HG03521 (cell line): ENCODE results near the gene TIAM1.
"Not testable (repeated sequence)": the region's sequence is repeated elsewhere in the genome, so short reads cannot be mapped to it uniquely, and the experiment has no call there.

Experiments
- ATAC-seq: cut with Tn5 transposase; IDR thresholded peaks from one replicate; pipeline ENCODE4 v1.9.1; 2021; ENCODE audit warnings: mild to moderate bottlenecking, moderate library complexity; ENCODE audit not compliant: unreplicated experiment

TIAM1 gene

GRCh38 chr21:31260790-31261189 is 83.3 kb downstream of the TIAM1 start:
- no peak for ATAC-seq

- no peak for ATAC-seq
Observed at GRCh38 chr21:31258073-31258472, 86.0 kb downstream of the TIAM1 start.

- no peak for ATAC-seq
Observed at GRCh38 chr21:31257265-31257664, 86.8 kb downstream of the TIAM1 start.

GRCh38 chr21:31255896-31256295 is 88.2 kb downstream of the TIAM1 start:
- ATAC-seq = no peak

- no peak for ATAC-seq
Observed at GRCh38 chr21:31255036-31255435, 89.0 kb downstream of the TIAM1 start.

GRCh38 chr21:31254131-31254530 is 89.9 kb downstream of the TIAM1 start:
- ATAC-seq = no peak

- no peak for ATAC-seq
Observed at GRCh38 chr21:31253684-31254083, 90.4 kb downstream of the TIAM1 start.

GRCh38 chr21:31252611-31253010 is 91.5 kb downstream of the TIAM1 start:
- no peak for ATAC-seq

GRCh38 chr21:31252091-31252490 is 92.0 kb downstream of the TIAM1 start:
- ATAC-seq = no peak

GRCh38 chr21:31251686-31252085 is 92.4 kb downstream of the TIAM1 start:
- ATAC-seq = no peak

GRCh38 chr21:31248598-31248997 is 95.5 kb downstream of the TIAM1 start:
- ATAC-seq = no peak

GRCh38 chr21:31243611-31244010 is 100.5 kb downstream of the TIAM1 start:
- ATAC-seq = no peak

- no peak for ATAC-seq
Observed at GRCh38 chr21:31236528-31236927, 107.5 kb downstream of the TIAM1 start.

- ATAC-seq = no peak
Observed at GRCh38 chr21:31235671-31236450, 108.2 kb downstream of the TIAM1 start.

- ATAC-seq = no peak
Observed at GRCh38 chr21:31234936-31235335, 109.1 kb downstream of the TIAM1 start.

- ATAC-seq = no peak
Observed at GRCh38 chr21:31233711-31234110, 110.3 kb downstream of the TIAM1 start.

GRCh38 chr21:31232344-31232743 is 111.7 kb downstream of the TIAM1 start:
- no peak for ATAC-seq

GRCh38 chr21:31230937-31231336 is 113.1 kb downstream of the TIAM1 start:
- ATAC-seq = no peak

GRCh38 chr21:31228723-31229122 is 115.3 kb downstream of the TIAM1 start:
- ATAC-seq = not testable (repeated sequence)

GRCh38 chr21:31225713-31226112 is 118.3 kb downstream of the TIAM1 start:
- no peak for ATAC-seq

- ATAC-seq = no peak
Observed at GRCh38 chr21:31222142-31222541, 121.9 kb downstream of the TIAM1 start.

- no peak for ATAC-seq
Observed at GRCh38 chr21:31221043-31221442, 123.0 kb downstream of the TIAM1 start.

GRCh38 chr21:31220575-31220974 is 123.5 kb downstream of the TIAM1 start:
- no peak for ATAC-seq
